Mesenchymal stem cell (in vitro differentiated cells and primary cell): ENCODE measurements around the gene CDH4.
A peak's percentile ranks its signal among the peaks of the same experiment; 100 is the strongest.
"Not testable (repeated sequence)": the region's sequence is repeated elsewhere in the genome, so short reads cannot be mapped to it uniquely, and the experiment has no call there.

Experiments used
- DNase-seq: peaks from one replicate; pipeline ENCODE4 v3.0.0-alpha.2; 2013
- H2AFZ ChIP-seq: one replicate; pipeline ENCODE4 v1.6.1; 2013; ENCODE audit warnings: low read depth, mild to moderate bottlenecking, control low read depth, inconsistent platforms, low read length, moderate library complexity
- H2AK5ac ChIP-seq: 2 replicates; pipeline ENCODE4 v1.6.1; 2013; ENCODE audit warnings: low read length, moderate library complexity, mild to moderate bottlenecking, inconsistent platforms; ENCODE audit not compliant: severe bottlenecking
- H2BK120ac ChIP-seq: one replicate; pipeline ENCODE4 v1.6.1; 2013; ENCODE audit warnings: low read depth, mild to moderate bottlenecking, inconsistent platforms, low read length, moderate library complexity
- H2BK12ac ChIP-seq, 2 experiments: one replicate each; pipeline ENCODE4 v1.6.1; 2013; ENCODE audit warnings: inconsistent platforms in 2 of 2, low read length in 2 of 2, mild to moderate bottlenecking in 2 of 2, moderate library complexity in 2 of 2, control low read depth in 1 of 2
- H2BK15ac ChIP-seq: one replicate; pipeline ENCODE4 v1.6.1; 2013; ENCODE audit warnings: mild to moderate bottlenecking, low read depth, inconsistent platforms; ENCODE audit not compliant: poor library complexity, severe bottlenecking
- H2BK5ac ChIP-seq: 2 replicates; pipeline ENCODE4 v1.6.1; 2013; ENCODE audit warnings: low read depth, mild to moderate bottlenecking, low read length, control low read depth, inconsistent platforms; ENCODE audit not compliant: poor library complexity, severe bottlenecking
- H3K14ac ChIP-seq, 2 experiments: one replicate each; pipeline ENCODE4 v1.6.1; 2013; ENCODE audit warnings: inconsistent platforms in 2 of 2, low read length in 2 of 2, control low read depth in 1 of 2, mild to moderate bottlenecking in 1 of 2, moderate library complexity in 1 of 2
- H3K18ac ChIP-seq, 2 experiments: one replicate each; pipeline ENCODE4 v1.6.1; 2013; ENCODE audit warnings: inconsistent platforms in 2 of 2, low read length in 2 of 2, control low read depth in 1 of 2, low read depth in 1 of 2, mild to moderate bottlenecking in 1 of 2
- H3K23ac ChIP-seq, 2 experiments: one replicate each; pipeline ENCODE4 v1.6.1; 2013; ENCODE audit warnings: inconsistent platforms in 2 of 2, low read length in 2 of 2, mild to moderate bottlenecking in 2 of 2, moderate library complexity in 2 of 2, control low read depth in 1 of 2
- H3K27ac ChIP-seq: 2 replicates; pipeline ENCODE4 v1.5.1; 2013; ENCODE audit warnings: mild to moderate bottlenecking, moderate library complexity, low read length, control low read depth, inconsistent platforms; ENCODE audit not compliant: poor library complexity, severe bottlenecking
- H3K27me3 ChIP-seq, 2 experiments: 2 replicates each; pipeline versions ENCODE4 v1.6.1 to v1.7.0; 2013; ENCODE audit warnings: low read length in 2 of 2, mild to moderate bottlenecking in 2 of 2, moderate library complexity in 2 of 2, control low read depth in 1 of 2, inconsistent platforms in 1 of 2; ENCODE audit not compliant: control insufficient read depth in 1 of 2, insufficient read depth in 1 of 2
- H3K36me3 ChIP-seq, 2 experiments: 2 replicates each; pipeline versions ENCODE4 v1.6.1 to v1.7.0; 2013; ENCODE audit warnings: low read length in 2 of 2, control low read depth in 1 of 2, inconsistent platforms in 1 of 2, low read depth in 1 of 2, mild to moderate bottlenecking in 1 of 2; ENCODE audit not compliant: insufficient read depth in 2 of 2, control insufficient read depth in 1 of 2
- H3K4ac ChIP-seq, 2 experiments: one replicate each; pipeline ENCODE4 v1.6.1; 2013; ENCODE audit warnings: inconsistent platforms in 2 of 2, low read length in 2 of 2, mild to moderate bottlenecking in 2 of 2, moderate library complexity in 2 of 2, control low read depth in 1 of 2, low read depth in 1 of 2
- H3K4me1 ChIP-seq: 2 replicates; pipeline ENCODE4 v1.6.1; 2013; ENCODE audit warnings: low read depth, low read length, control low read depth; ENCODE audit not compliant: control insufficient read depth, insufficient read depth
- H3K4me2 ChIP-seq: 2 replicates; pipeline ENCODE4 v1.6.1; 2013; ENCODE audit warnings: low read length, mild to moderate bottlenecking, inconsistent platforms; ENCODE audit not compliant: poor library complexity, severe bottlenecking
- H3K4me3 ChIP-seq, 2 experiments: 2 replicates each; pipeline versions ENCODE4 v1.5.1 to v1.7.0; 2013; ENCODE audit warnings: low read length in 2 of 2, mild to moderate bottlenecking in 2 of 2, control low read depth in 1 of 2, low read depth in 1 of 2; ENCODE audit not compliant: insufficient read depth in 1 of 2
- H3K79me1 ChIP-seq: replicated peaks from 2 replicates; pipeline ENCODE4 v1.6.1; 2013; ENCODE audit warnings: mild to moderate bottlenecking, control low read depth, low read length, inconsistent platforms; ENCODE audit not compliant: poor library complexity, severe bottlenecking
- H3K9ac ChIP-seq: 2 replicates; pipeline ENCODE4 v1.7.0; 2013; ENCODE audit warnings: mild to moderate bottlenecking, low read length, moderate library complexity
- H3K9me3 ChIP-seq: 2 replicates; pipeline ENCODE4 v1.7.0; 2013; ENCODE audit warnings: mild to moderate bottlenecking, low read length; ENCODE audit not compliant: control insufficient read depth
- H4K8ac ChIP-seq: one replicate; pipeline ENCODE4 v1.6.1; 2013; ENCODE audit warnings: inconsistent platforms, mild to moderate bottlenecking, low read length, moderate library complexity
- H4K91ac ChIP-seq: one replicate; pipeline ENCODE4 v1.6.1; 2013; ENCODE audit warnings: mild to moderate bottlenecking, low read length, inconsistent platforms
- WGBS: methylation state at CpG from one replicate; pipeline ENCODE4 v1.1.7; 2013; ENCODE audit warnings: mixed read lengths; 5-methylcytosine and 5-hydroxymethylcytosine counted together

The CDH4 gene

DNA sequence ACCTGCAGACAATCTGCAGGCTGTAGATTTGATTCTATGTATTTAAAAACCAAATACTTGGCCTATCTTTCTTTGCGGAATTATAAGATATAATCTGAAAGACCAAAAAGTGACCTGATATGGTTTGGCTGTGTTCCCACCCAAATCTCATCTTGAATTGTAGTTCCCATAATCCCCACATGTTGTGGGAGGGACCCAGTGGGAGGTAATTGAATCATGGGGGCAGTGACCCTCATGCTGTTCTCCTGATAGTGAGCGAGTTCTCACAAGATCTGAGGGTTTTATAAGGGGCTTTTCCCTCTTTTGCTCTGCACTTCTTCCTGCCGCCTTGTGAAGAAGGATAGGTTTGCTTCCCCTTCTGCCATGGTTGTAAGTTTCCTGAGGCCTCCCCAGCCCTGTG is 201.6 kb downstream of the CDH4 start:
- not testable (repeated sequence) for H3K4me2 ChIP-seq, H3K4ac ChIP-seq, H2BK5ac ChIP-seq, H2AFZ ChIP-seq, DNase-seq, H4K8ac ChIP-seq, H4K91ac ChIP-seq, H3K27ac ChIP-seq, H3K9me3 ChIP-seq, H3K36me3 ChIP-seq, H3K23ac ChIP-seq, H3K4me3 ChIP-seq, H2BK12ac ChIP-seq, H3K9ac ChIP-seq, H3K27me3 ChIP-seq, H2AK5ac ChIP-seq, H3K18ac ChIP-seq, H2BK15ac ChIP-seq, H2BK120ac ChIP-seq, H3K14ac ChIP-seq
- peaks cover 12% of the 10 kb centered on the region for H3K4me1 ChIP-seq
- peaks cover 16% of the 10 kb centered on the region for H3K79me1 ChIP-seq
- WGBS: 95% methylated on average over 2 of the region's 3 CpGs

DNA sequence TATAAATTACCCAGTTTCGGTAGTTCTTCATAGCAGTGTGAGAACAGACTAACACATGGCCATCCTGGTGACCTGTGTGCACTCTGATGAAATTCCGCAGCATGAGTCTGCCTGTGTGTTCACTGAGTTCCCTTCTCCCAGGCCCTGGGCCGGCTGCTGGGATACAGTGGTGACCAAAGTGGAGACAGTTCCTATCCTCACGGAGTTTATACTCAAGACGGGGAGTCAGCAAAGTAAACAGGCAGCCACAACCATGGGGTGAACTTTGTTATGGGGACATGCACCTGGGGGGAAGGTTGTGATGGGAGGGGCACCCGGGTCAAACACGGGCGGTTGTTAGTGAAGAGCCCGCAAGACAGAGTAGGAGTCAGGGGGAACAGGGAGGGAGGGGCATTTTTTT is 202.0 kb downstream of the CDH4 start:
- Histone ChIP-seq H3K4me3 (no peak overlapping the region), H3K14ac (no peak overlapping the region), H3K18ac (no peak overlapping the region), H3K27ac (no peak overlapping the region), H4K8ac (no peak overlapping the region), H3K4me1 (peaks cover 10% of the 10 kb centered on the region), H2AFZ (no peak overlapping the region), H2BK5ac (no peak overlapping the region), H2BK15ac (no peak overlapping the region), H3K79me1 (peaks cover 17% of the 10 kb centered on the region), H3K9ac (no peak overlapping the region), H3K23ac (no peak overlapping the region), H2BK12ac (no peak overlapping the region), H2BK120ac (no peak overlapping the region), H3K36me3 (no peaks in the 10 kb centered on the region), H2AK5ac (no peak overlapping the region), H4K91ac (no peak overlapping the region), H3K4me2 (no peak overlapping the region), H3K27me3 (no peaks in the 10 kb centered on the region), H3K9me3 (peaks cover 4% of the 10 kb centered on the region), H3K4ac (no peak overlapping the region)
- WGBS: 90% methylated on average over 8 of the region's 9 CpGs
- peak; percentile 18 for DNase-seq

DNA sequence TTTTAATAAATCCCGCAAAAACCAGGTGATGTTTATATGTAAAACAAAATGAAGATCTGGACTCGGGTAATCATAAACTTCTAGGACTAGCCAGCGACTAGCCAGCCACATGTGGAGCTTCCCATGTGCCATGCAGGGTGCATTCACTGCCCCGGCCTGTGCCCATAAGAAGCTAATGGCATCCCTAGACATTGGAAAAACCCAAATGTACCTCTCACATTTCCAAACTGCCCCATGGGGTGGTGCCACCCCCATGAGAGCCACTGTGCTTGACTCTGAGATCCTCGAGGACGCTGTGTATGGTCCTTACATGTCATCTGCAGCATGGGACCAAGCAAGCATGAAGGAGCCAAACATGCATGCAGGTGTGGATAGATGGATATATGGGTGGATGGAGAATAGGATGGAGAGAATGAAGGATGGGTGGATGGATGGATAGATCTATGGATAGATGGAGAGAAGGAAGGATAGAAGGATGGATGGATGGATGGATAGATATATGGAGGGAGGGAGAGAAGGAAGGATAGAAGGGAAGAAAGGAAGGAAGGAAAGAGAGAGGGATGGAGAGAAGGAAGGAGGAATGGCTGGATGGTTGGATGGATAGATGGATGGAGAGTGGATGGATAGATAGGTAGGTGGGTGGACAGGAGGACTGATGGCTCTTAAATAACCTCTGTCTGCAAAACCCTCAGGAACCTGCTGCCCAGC is 203.6 kb downstream of the CDH4 start:
- H4K8ac ChIP-seq: no peak overlapping the region
- no peak overlapping the region for H3K9ac ChIP-seq
- H3K23ac ChIP-seq: no peak overlapping the region
- no peak overlapping the region for H2BK120ac ChIP-seq
- no peak overlapping the region for H2AK5ac ChIP-seq
- WGBS: 90% methylated on average over 6 of the region's 6 CpGs
- no peak overlapping the region for H2BK5ac ChIP-seq
- no peak overlapping the region for H3K4me3 ChIP-seq
- H3K4me1 ChIP-seq: peaks cover 4% of the 10 kb centered on the region
- H3K27me3 ChIP-seq: no peaks in the 10 kb centered on the region
- no peaks in the 10 kb centered on the region for H3K36me3 ChIP-seq
- no peak overlapping the region for H4K91ac ChIP-seq
- peaks cover 28% of the 10 kb centered on the region for H3K79me1 ChIP-seq
- no peak overlapping the region for H2AFZ ChIP-seq
- no peak for DNase-seq
- no peak overlapping the region for H2BK12ac ChIP-seq
- H3K14ac ChIP-seq: no peak overlapping the region
- H3K9me3 ChIP-seq: peaks cover 4% of the 10 kb centered on the region
- H3K27ac ChIP-seq: no peak overlapping the region
- H2BK15ac ChIP-seq: no peak overlapping the region
- no peak overlapping the region for H3K4ac ChIP-seq
- no peak overlapping the region for H3K18ac ChIP-seq
- H3K4me2 ChIP-seq: no peak overlapping the region

DNA sequence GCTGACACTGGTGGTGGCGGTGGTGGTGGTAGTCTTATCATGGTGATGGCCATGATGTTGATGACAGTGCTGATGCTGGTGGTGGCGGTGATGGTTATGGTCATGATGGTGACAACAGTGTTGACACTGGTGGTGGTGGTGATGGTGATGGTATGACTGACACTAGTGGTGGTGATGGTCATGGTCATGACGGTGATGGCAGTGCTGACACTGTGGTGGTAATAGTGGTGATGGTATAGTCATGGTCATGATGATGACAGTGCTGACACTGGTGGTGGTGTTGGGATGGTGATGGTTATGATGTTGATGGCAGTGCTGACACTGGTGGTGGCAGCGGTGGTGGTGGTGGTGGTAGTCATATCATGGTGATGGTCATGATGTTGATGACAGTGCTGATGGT is 205.7 kb downstream of the CDH4 start:
- Histone ChIP-seq H3K36me3 (no peaks in the 10 kb centered on the region), H3K9me3 (peaks cover 4% of the 10 kb centered on the region), H3K14ac (peak overlapping the region in 1 of 2 experiments; percentile 12), H4K91ac (no peak overlapping the region), H3K4ac (no peak overlapping the region), H3K4me1 (no peaks in the 10 kb centered on the region), H3K9ac (no peak overlapping the region), H3K27me3 (no peaks in the 10 kb centered on the region), H3K27ac (no peak overlapping the region), H3K23ac (no peak overlapping the region), H3K18ac (no peak overlapping the region), H3K4me3 (no peak overlapping the region), H3K79me1 (peaks cover 25% of the 10 kb centered on the region), H2AK5ac (no peak overlapping the region), H4K8ac (no peak overlapping the region), H2AFZ (no peak overlapping the region), H2BK5ac (no peak overlapping the region), H2BK12ac (no peak overlapping the region), H2BK15ac (no peak overlapping the region), H3K4me2 (no peak overlapping the region), H2BK120ac (no peak overlapping the region)
- DNase-seq: no peak
- WGBS: 93% methylated on average over 4 of the region's 4 CpGs
